RWPE1 (cell line): Measurements from ENCODE around the gene TNFRSF13B.
"Not testable (repeated sequence)": the region's sequence is repeated elsewhere in the genome, so short reads cannot be mapped to it uniquely, and the experiment has no call there.

Experiments used
- CTCF ChIA-PET: fragments of 350-600 bp; sonication (Branson Sonifier 250); formaldehyde crosslinking; extraction: SDS; loops from one replicate; lab custom pipeline; 2021; lab: Yijun Ruan, JAX
- POLR2A ChIA-PET: fragments of 400-600 bp; formaldehyde crosslinking; extraction: SDS; loops from one replicate; lab custom pipeline; 2020; ENCODE audit warnings: antibody characterized with exemption; ENCODE audit not compliant: low non-redundant PET; lab: Yijun Ruan, JAX
- DNase-seq: peaks from one replicate; pipeline ENCODE4 v3.0.0; 2012; ENCODE audit warnings: low spot score
- H3K27ac ChIP-seq: fragments of 450-650 bp; 2 replicates; pipeline ENCODE4 v1.5.1; 2017
- CTCF ChIP-seq: fragments of 450-650 bp; conservative IDR thresholded peaks from 2 replicates; pipeline ENCODE4 v1.5.1; 2017; ENCODE audit warnings: low read depth, mild to moderate bottlenecking

TNFRSF13B gene

DNA sequence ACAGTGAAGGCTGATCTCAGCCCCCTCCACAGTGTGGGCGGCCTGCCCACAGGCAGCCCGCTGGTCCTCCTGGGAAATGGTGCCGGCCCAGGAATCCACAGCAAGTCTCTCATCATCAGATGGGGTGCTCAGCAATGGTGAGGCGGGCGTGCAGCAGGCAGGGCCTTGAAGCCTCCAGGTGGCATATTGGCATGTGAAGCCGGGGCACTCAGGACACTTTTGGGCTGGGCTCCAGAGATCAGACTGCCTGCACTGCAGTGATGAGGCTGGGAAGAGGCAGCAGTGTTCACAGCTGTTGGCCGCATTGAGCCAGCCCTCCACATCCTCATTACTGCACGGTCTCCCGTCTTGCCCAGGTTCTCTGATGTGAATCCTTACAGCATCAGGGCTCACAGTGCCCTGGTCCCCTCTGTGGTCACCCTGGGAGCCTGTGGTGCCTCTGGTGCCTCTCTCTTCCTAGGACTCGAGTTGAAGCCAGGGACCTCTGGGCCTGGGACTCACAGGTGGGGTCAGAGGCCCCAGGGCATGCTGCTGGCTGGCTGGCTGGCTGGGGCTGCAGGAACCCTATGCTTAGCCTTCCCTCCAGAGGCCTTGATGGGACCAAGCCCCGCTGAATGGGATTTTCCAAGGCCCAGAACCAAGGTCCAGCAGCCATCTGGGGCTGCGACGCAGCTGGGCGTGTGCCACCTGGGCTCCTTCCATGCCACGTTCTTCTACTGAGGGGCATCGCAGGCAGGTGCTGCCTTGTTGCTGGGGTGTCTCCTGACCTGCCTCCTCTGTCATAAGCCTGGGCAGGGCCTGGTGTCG is 48.6 kb downstream of the TNFRSF13B start:
- no peak overlapping the region for H3K27ac ChIP-seq
- CTCF ChIA-PET = no interaction called here
- POLR2A ChIA-PET = no interaction called here
- no peak for TF ChIP-seq CTCF
- no peak for DNase-seq

DNA sequence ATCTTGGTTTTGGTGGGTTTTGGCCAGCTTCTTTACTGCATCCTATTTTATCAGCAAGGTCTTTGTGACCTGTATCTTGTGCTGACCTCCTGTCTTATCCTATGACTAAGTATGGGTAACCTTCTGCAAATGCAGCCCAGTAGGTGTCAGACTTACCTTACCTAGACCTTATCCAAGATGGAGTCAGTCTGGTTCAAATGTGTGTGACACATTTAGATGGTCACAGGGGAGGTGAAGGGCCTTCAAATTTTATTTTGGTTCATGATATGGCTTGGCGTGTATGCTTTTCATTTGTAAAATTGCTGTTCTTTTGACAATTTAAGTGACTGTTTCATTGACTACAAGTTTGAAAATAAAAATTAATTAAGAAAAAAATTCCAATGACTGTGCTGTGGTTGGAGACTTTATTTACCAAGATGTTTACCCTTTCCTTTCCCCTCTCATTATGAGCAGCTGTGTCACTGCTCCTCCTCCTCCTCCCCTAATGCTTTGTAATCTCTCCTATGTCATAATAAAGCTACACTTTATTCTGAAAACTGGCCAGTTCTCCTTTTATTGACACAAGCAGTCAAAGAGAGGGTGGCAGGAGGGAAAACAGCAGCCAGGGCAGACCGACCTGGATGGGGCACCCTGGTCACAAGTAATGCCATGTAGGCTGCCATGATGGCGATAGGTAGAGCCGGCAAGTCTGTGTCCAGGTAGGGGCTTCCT is 49.4 kb downstream of the TNFRSF13B start:
- CTCF ChIA-PET = no interaction called here
- no peak for TF ChIP-seq CTCF
- DNase-seq = no peak
- POLR2A ChIA-PET = no interaction called here
- no peak overlapping the region for H3K27ac ChIP-seq

DNA sequence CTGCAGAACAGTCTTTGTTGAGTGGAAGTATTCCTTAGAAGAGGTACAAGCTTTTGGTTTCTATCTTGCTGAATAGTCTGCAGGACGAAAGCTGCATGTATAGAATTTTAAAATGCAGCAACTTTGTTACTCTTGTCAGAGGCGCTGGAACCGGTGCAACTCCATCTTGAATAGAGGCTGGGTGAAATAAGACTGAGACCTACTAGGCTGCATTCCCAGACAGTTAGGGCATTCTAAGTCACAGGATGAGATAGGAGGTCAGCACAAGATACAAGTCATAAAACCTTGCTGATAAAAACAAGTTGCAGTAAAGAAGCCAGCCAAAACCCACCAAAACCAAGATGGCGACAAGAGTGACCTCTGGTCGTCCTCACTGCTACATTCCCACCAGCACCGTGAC is 50.5 kb downstream of the TNFRSF13B start:
- DNase-seq, POLR2A ChIA-PET, H3K27ac ChIP-seq: not testable (repeated sequence)
- CTCF ChIA-PET = interaction anchor here (0.6 kb wide), 1 partner anchor 454 kb away, joined by 3 read pairs; no protein-coding TSS in a partner anchor

DNA sequence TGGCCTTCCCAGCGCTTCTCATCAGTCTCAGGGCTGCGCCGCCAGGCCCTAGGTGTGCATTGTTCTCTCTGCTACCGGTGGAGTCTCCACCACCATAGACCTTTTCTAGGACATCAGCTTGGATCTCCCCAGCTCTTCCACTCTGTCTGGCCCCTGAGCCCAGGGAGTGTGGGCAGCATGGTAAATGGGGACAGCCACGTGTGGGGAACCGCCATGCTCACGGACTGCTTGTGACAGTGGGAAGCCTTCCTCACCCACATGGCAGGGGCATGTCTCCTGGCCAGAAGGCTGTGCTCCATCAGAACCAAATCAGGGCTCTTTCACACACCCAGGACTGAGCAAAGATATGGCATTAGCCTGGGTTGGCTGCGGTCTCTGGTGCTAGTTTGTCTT is 51.3 kb downstream of the TNFRSF13B start:
- POLR2A ChIA-PET = no interaction called here
- no peak overlapping the region for H3K27ac ChIP-seq
- CTCF ChIA-PET = no interaction called here
- DNase-seq = no peak
- no peak for TF ChIP-seq CTCF

DNA sequence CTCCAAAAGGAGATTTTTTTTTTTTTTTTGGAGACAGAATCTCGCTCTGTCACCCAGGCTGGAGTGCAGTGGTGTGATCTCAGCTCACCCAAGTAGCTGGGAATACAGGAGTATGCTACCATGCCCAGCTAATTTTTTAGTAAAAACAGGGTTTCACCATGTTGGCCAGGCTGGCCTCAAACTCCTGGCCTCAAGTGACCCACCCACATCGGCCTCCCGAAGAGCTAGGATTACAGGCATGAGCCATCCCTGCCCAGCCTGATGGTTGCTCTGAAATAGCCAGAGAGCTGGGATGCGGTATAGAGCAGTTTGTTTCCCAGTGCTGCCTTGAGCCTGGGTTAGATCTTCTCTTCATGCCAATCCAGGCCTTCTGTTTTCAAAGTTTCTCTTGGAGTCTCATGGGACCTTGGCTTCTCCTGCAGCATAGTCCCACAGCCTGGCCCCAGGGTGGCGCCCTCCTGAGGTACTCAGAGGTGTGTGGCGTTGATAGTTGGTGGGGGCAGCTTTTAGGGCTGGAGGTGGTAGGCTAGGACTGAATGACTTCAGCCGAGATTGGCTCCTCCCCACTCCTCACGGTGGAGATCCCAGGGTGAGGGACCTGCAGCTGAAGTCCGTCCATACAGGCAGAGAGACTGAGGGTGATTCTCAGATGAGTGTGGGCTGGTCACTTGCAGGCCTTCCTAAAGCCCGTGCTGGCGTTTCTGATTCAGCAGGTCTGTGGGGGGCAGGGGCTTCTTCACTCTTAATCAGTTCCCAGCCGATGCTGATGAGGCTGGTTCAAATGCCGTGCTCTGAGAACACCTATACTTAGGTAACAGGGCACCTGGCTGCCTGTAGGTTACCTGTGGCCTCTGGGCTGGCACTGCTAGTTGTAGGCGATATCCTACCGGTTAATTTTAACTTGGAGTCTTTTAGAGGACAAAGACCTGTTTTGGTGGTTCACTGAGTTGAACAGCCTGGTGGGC is 52.0 kb downstream of the TNFRSF13B start:
- ChIA-PET CTCF (no interaction called here), POLR2A (no interaction called here)
- no peak overlapping the region for H3K27ac ChIP-seq
- DNase-seq = no peak
- TF ChIP-seq CTCF = no peak

- no peak for TF ChIP-seq CTCF
- H3K27ac ChIP-seq = no peak overlapping the region
- DNase-seq = no peak
- ChIA-PET POLR2A (no interaction called here), CTCF (no interaction called here)
Measured at GRCh38 chr17:16918443-16918842, 53.5 kb downstream of the TNFRSF13B start.
